ENCODE results near the gene ETV6. TPM values are rescaled to one million over a fixed set of nuclear protein-coding genes. Genes with fewer than 3 reads are reported as not detected.

ETV6 gene
- polyA plus RNA-seq, 3 donors = 6.8 to 45.1 (median 11.7) TPM

DNA sequence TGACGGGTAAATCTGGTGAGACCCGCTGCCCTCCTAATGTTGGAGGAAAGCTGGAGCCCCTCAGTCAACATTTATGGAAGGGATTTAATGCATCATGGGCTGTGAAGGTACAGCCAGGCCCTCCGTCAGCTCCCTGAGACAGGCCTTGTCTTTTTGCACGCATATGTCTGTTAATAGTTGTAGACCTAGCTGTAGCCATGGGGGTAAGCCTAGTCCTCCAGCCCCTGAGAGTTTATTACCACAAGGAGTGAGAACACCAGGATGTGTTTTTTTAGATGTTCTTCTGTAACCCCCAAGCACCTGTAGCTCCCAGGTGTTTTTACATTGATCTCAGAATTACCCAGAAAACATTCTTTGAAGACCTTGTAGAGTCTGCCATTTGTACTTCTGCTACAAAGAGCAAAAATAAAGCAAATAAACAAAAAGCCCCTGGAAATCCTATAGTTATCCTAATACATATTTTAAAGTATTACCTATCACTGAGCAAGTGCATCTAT lies 25.5 kb downstream of the ETV6 start:
- intact Hi-C loops (cut with micrococcal nuclease) = loop anchor here in 1 of 2 donors (5.0 kb wide), 1 partner anchor 37 kb away; no protein-coding TSS in a partner anchor
- Histone ChIP-seq H3K9me3 (replicated peaks in 1 of 2; ENCODE audit: control insufficient read depth in 1 of 2, insufficient read depth in 1 of 2, low read length in 2 of 2) (no peaks in the 10 kb centered on the region), H4K20me1 (ENCODE audit: insufficient read depth, low read length) (peaks cover 100% of the 10 kb centered on the region), H3K4me2 (replicated peaks; ENCODE audit: extremely low read depth, low read length, poor library complexity, severe bottlenecking) (no peak overlapping the region), H2AFZ (ENCODE audit: insufficient read depth, low read depth, low read length, poor library complexity, severe bottlenecking) (no peak overlapping the region), H3K36me3 (replicated peaks in 1 of 2; ENCODE audit: control insufficient read depth in 1 of 2, insufficient read depth in 2 of 2, low read length in 2 of 2) (peaks cover 8 to 19% of the 10 kb centered on the region in 2 donors), H3K79me2 (ENCODE audit: insufficient read depth, low read length) (peaks cover 100% of the 10 kb centered on the region), H3K27ac (ENCODE audit: low read depth in 1 of 2, low read length in 2 of 2) (peak overlapping the region; percentile 10 to 55), H3K4me3 (replicated peaks in 1 of 3; ENCODE audit: low read depth in 2 of 3, low read length in 3 of 3) (peak overlapping the region in 1 of 3 experiments; percentile 42), H3K27me3 (ENCODE audit: control insufficient read depth in 2 of 2, insufficient read depth in 2 of 2, low read length in 2 of 2) (no peaks in the 10 kb centered on the region), H3K9ac (ENCODE audit: insufficient read depth, low read length, poor library complexity, severe bottlenecking) (no peak overlapping the region), H3K4me1 (ENCODE audit: control insufficient read depth in 1 of 2, insufficient read depth in 2 of 2, low read length in 2 of 2) (peaks cover 40 to 64% of the 10 kb centered on the region in 2 donors)
- TF ChIP-seq, protein P1, sequence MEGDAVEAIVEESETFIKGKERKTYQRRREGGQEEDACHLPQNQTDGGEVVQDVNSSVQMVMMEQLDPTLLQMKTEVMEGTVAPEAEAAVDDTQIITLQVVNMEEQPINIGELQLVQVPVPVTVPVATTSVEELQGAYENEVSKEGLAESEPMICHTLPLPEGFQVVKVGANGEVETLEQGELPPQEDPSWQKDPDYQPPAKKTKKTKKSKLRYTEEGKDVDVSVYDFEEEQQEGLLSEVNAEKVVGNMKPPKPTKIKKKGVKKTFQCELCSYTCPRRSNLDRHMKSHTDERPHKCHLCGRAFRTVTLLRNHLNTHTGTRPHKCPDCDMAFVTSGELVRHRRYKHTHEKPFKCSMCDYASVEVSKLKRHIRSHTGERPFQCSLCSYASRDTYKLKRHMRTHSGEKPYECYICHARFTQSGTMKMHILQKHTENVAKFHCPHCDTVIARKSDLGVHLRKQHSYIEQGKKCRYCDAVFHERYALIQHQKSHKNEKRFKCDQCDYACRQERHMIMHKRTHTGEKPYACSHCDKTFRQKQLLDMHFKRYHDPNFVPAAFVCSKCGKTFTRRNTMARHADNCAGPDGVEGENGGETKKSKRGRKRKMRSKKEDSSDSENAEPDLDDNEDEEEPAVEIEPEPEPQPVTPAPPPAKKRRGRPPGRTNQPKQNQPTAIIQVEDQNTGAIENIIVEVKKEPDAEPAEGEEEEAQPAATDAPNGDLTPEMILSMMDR (IDR thresholded peaks at IDR 0.05) = no peak
- H3K36me3 Mint-ChIP-seq = peaks cover 21 to 28% of the 10 kb centered on the region in 2 donors
- whole genome bisulfite sequencing (ENCODE audit: insufficient coverage) = 97% methylated on average over 4 of the region's 4 CpGs
- DNase-seq = no peak
- H3K4me1 Mint-ChIP-seq = peaks cover 82% of the 10 kb centered on the region
- H3K27me3 Mint-ChIP-seq (ENCODE audit: low read depth in 3 of 3) = no peaks in the 10 kb centered on the region
- no peaks in the 10 kb centered on the region for H3K9me3 Mint-ChIP-seq
- no peak overlapping the region for H3K4me3 Mint-ChIP-seq
- H3K27ac Mint-ChIP-seq = peak overlapping the region in 4 of 7 donors; percentile 26 to 74 (median 52)

DNA sequence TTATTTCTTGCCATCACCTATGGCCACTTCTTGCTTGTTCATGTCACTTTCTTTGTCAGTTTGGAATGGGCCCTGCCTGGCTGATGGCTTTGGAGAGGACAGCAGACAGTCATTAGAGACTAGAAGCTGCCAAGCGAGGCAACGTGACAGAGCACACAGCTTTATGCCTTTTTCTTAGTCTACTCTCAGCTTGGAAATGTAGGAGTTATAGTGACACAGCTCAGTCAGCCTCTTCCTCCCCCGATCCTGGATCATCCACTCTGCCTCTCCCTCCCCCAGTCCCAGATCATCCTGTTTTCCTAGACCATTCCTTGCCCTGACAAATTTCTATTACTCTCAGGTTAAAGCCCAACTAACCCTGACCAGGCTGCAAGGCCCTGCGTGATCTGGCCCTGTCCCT lies 26.6 kb downstream of the ETV6 start:
- H2AFZ ChIP-seq (ENCODE audit: insufficient read depth, low read depth, low read length, poor library complexity, severe bottlenecking) = no peak overlapping the region
- TF ChIP-seq, protein P1 (IDR thresholded peaks at IDR 0.05) = no peak
- H3K27ac ChIP-seq (ENCODE audit: low read depth in 1 of 2, low read length in 2 of 2) = no peak overlapping the region
- no peak overlapping the region for H3K4me3 ChIP-seq (replicated peaks in 1 of 3; ENCODE audit: low read depth in 2 of 3, low read length in 3 of 3)
- intact Hi-C loops (cut with micrococcal nuclease) = loop anchor here in 1 of 2 donors (5.0 kb wide), 1 partner anchor 36 kb away; no protein-coding TSS in a partner anchor
- no peaks in the 10 kb centered on the region for H3K27me3 ChIP-seq (ENCODE audit: control insufficient read depth in 2 of 2, insufficient read depth in 2 of 2, low read length in 2 of 2)
- H3K4me2 ChIP-seq (replicated peaks; ENCODE audit: extremely low read depth, low read length, poor library complexity, severe bottlenecking) = no peak overlapping the region
- H3K36me3 Mint-ChIP-seq = peaks cover 21 to 28% of the 10 kb centered on the region in 2 donors
- no peak for DNase-seq
- no peaks in the 10 kb centered on the region for H3K9me3 Mint-ChIP-seq
- H3K27ac Mint-ChIP-seq = peak overlapping the region in 5 of 7 donors; percentile 7 to 71 (median 56)
- peaks cover 8 to 19% of the 10 kb centered on the region in 2 donors for H3K36me3 ChIP-seq (replicated peaks in 1 of 2; ENCODE audit: control insufficient read depth in 1 of 2, insufficient read depth in 2 of 2, low read length in 2 of 2)
- WGBS (ENCODE audit: insufficient coverage) = 100% methylated on average over 2 of the region's 4 CpGs
- H3K4me1 ChIP-seq (ENCODE audit: control insufficient read depth in 1 of 2, insufficient read depth in 2 of 2, low read length in 2 of 2) = peaks cover 36 to 54% of the 10 kb centered on the region in 2 donors
- H3K9ac ChIP-seq (ENCODE audit: insufficient read depth, low read length, poor library complexity, severe bottlenecking) = no peak overlapping the region
- H3K9me3 ChIP-seq (replicated peaks in 1 of 2; ENCODE audit: control insufficient read depth in 1 of 2, insufficient read depth in 1 of 2, low read length in 2 of 2) = no peaks in the 10 kb centered on the region
- peaks cover 100% of the 10 kb centered on the region for H4K20me1 ChIP-seq (ENCODE audit: insufficient read depth, low read length)
- H3K4me1 Mint-ChIP-seq = peaks cover 81% of the 10 kb centered on the region
- no peak overlapping the region for H3K4me3 Mint-ChIP-seq
- H3K27me3 Mint-ChIP-seq (ENCODE audit: low read depth in 3 of 3) = no peaks in the 10 kb centered on the region
- H3K79me2 ChIP-seq (ENCODE audit: insufficient read depth, low read length) = peaks cover 100% of the 10 kb centered on the region

All from CD14-positive monocyte (primary cell).